BLaER1 (cell line): ENCODE data around the gene DNALI1.
"Not testable (repeated sequence)": the region's sequence is repeated elsewhere in the genome, so short reads cannot be mapped to it uniquely, and the experiment has no call there.

ENCODE experiments used
- H3K27ac ChIP-seq: shearing (Covaris generic); formaldehyde crosslinking; 2 replicates; pipeline ENCODE4 v1.8.1; 2022
- H3K27me3 ChIP-seq: shearing (Covaris generic); formaldehyde crosslinking; 2 replicates; pipeline ENCODE4 v1.8.1; 2022
- H3K36me3 ChIP-seq: shearing (Covaris generic); formaldehyde crosslinking; 2 replicates; pipeline ENCODE4 v1.8.1; 2022
- H3K4me1 ChIP-seq: shearing (Covaris generic); formaldehyde crosslinking; 2 replicates; pipeline ENCODE4 v1.8.1; 2022
- H3K4me2 ChIP-seq: shearing (Covaris generic); formaldehyde crosslinking; 2 replicates; pipeline ENCODE4 v1.8.1; 2022
- H3K4me3 ChIP-seq: shearing (Covaris generic); formaldehyde crosslinking; 2 replicates; pipeline ENCODE4 v1.8.1; 2022
- H3K9ac ChIP-seq: shearing (Covaris generic); formaldehyde crosslinking; 2 replicates; pipeline ENCODE4 v1.8.1; 2022
- H3K9me3 ChIP-seq: shearing (Covaris generic); formaldehyde crosslinking; 2 replicates; pipeline ENCODE4 v1.8.1; 2022
- H4K20me1 ChIP-seq: shearing (Covaris generic); formaldehyde crosslinking; 2 replicates; pipeline ENCODE4 v1.8.1; 2022
- Cebpa-rat ChIP-seq: shearing (Covaris generic); IDR thresholded peaks from 2 replicates; pipeline ENCODE4 v1.8.1; 2022

DNALI1 gene

DNA sequence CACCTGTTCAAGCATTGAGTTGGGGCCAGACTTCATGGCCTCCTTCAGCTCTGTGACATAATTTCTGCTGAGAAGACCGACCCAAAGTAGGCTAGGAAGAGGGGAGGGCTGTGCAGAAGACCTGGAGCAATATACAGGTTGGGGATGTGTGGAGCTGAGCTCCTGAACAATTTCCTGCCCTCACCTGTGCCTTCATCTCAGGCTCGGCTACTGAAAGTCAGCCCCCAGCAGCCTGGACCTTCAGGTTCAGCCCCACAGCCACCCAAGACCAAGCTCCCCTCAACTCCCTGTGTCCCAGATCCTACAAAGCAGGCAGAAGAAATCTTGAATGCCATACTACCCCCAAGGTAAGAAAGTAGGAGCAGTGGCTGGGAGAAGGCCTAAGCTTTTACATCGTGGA, 662 bp downstream of the DNALI1 start:
- Histone ChIP-seq H4K20me1 (peaks cover 16% of the 10 kb centered on the region), H3K4me1 (peaks cover 18% of the 10 kb centered on the region), H3K36me3 (peaks cover 17% of the 10 kb centered on the region), H3K27me3 (no peaks in the 10 kb centered on the region), H3K4me3 (no peak overlapping the region), H3K9me3 (0 out of 2 replicates have a peak, but pooled peaks cover 3% of the 10 kb centered on the region), H3K4me2 (no peak overlapping the region), H3K9ac (no peak overlapping the region), H3K27ac (no peak overlapping the region)
- TF ChIP-seq Cebpa-rat, result no peak

DNA sequence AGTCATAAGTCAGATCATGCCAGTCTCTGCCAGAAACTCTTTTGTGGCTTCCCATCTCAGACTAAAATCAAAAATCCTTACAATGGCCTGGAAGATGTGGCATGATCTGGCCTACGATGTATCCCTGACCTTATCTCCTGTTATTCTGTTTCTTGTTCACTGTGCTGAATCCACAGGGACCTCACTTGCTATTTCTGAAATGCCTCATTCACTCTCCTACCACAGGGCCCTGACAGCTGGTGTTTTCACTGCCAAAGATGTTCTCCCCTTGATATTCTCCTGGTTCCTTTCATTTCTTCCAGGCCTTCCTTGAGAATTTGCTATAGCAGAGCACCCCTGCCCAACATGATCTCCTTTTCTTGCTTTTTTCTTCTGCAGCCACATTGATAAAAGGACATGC, 1.7 kb downstream of the DNALI1 start:
- TF ChIP-seq Cebpa-rat, result no peak

DNA sequence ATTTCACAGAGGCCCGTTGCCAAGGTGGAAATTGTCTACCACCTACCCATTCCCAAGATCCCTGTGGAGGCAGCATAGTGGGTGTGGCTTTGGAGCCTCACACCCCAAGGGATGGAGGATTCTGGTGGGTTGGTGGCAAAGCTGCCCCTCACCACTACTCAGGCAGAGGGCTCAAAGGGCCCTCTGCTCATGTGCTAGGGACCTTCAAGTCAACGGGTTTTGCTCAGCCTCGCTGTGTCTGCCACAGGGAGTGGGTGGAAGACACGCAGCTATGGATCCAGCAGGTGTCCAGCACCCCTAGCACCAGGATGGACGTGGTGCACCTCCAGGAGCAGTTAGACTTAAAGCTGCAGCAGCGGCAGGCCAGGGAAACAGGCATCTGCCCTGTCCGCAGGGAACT, 2.3 kb downstream of the DNALI1 start:
- Histone ChIP-seq H3K27me3 (no peaks in the 10 kb centered on the region), H3K36me3 (peaks cover 28% of the 10 kb centered on the region), H3K9me3 (0 out of 2 replicates have a peak, but pooled peaks cover 3% of the 10 kb centered on the region), H4K20me1 (no peaks in the 10 kb centered on the region), H3K9ac (0 out of 2 replicates have a peak overlapping the region, but pooled peaks have one; percentile 29), H3K4me2 (no peak overlapping the region), H3K4me1 (peaks cover 7% of the 10 kb centered on the region), H3K27ac (no peak overlapping the region), H3K4me3 (no peak overlapping the region)
- no peak for TF ChIP-seq Cebpa-rat

More for the DNA sequence above, 1.7 kb downstream of the DNALI1 start:
- Histone ChIP-seq H3K9ac (peak overlapping the region; percentile 29; the same call in 1 of the 2 replicates), H3K36me3 (peaks cover 22% of the 10 kb centered on the region), H4K20me1 (peaks cover 6% of the 10 kb centered on the region), H3K27ac (no peak overlapping the region), H3K4me1 (peaks cover 8% of the 10 kb centered on the region), H3K4me2 (no peak overlapping the region), H3K4me3 (no peak overlapping the region), H3K9me3 (0 out of 2 replicates have a peak, but pooled peaks cover 3% of the 10 kb centered on the region), H3K27me3 (no peaks in the 10 kb centered on the region)

- not testable (repeated sequence) for H3K9ac ChIP-seq, H4K20me1 ChIP-seq, H3K27me3 ChIP-seq, H3K27ac ChIP-seq, H3K4me3 ChIP-seq, H3K4me2 ChIP-seq, H3K9me3 ChIP-seq, H3K4me1 ChIP-seq
- peaks cover 37% of the 10 kb centered on the region for H3K36me3 ChIP-seq
These were observed 3.2 kb downstream of the DNALI1 start for GRCh38 chr1:37559957-37560379.

GRCh38 chr1:37560401-37561132, 3.8 kb downstream of the DNALI1 start:
- Histone ChIP-seq H4K20me1 (0 out of 2 replicates have a peak, but pooled peaks cover 6% of the 10 kb centered on the region), H3K9me3 (no peaks in the 10 kb centered on the region), H3K27me3 (no peaks in the 10 kb centered on the region), H3K4me2 (no peak overlapping the region), H3K27ac (no peak overlapping the region), H3K9ac (no peak overlapping the region), H3K4me3 (no peak overlapping the region), H3K4me1 (peaks cover 7% of the 10 kb centered on the region), H3K36me3 (peaks cover 43% of the 10 kb centered on the region)
- no peak for TF ChIP-seq Cebpa-rat

DNA sequence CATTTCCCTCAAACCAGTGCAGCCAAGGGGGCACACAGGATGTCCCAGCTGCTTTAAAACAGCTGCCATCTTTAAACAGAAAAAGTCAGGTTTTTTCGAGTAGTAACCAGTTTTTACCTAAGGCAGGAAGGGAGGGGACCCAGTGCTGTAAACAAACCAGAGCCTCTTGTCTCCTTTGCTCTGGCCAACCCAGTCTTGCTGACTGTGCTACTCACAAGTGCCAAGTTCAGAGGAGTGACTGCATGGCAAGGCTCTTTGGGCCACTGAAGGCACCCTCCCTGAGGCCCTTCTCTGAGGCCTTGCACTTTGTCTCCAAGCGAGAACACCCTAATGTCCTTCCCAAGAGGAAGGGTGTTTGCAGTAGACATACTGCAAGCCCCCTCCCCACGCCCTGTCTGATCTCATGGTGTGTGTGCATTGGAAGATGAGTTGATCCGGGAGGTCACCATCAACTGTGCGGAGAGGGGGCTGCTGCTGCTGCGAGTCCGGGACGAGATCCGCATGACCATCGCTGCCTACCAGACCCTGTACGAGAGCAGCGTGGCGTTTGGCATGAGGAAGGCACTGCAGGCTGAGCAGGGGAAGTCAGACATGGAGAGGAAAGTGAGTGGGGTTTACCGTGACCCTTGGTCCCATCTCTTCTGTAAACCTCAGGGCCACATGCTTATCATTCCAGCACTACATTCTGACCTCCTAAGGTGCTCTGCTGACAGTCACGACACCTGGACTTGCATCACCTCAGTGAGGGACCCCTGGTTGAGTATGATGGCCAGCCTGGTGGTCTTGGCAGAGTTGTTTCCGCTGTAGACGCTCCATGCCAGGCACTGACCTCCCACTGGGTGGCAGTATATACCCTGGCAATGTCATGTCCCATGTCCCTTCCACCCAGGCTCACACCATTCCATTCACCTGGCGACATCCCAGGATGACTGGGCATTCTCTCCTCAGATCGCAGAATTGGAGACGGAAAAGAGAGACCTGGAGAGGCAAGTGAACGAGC, 4.7 kb downstream of the DNALI1 start:
- H3K9ac ChIP-seq, result no peak overlapping the region
- no peak overlapping the region for H3K27ac ChIP-seq
- H3K9me3 ChIP-seq, result no peaks in the 10 kb centered on the region
- H3K27me3 ChIP-seq, result no peaks in the 10 kb centered on the region
- H3K4me2 ChIP-seq, result no peak overlapping the region
- peaks cover 7% of the 10 kb centered on the region for H3K4me1 ChIP-seq
- H4K20me1 ChIP-seq, result 0 out of 2 replicates have a peak, but pooled peaks cover 7% of the 10 kb centered on the region
- peaks cover 52% of the 10 kb centered on the region for H3K36me3 ChIP-seq
- TF ChIP-seq Cebpa-rat, result no peak
- no peak overlapping the region for H3K4me3 ChIP-seq

- Histone ChIP-seq H3K36me3 (peaks cover 67% of the 10 kb centered on the region), H3K4me1 (peaks cover 7% of the 10 kb centered on the region), H4K20me1 (0 out of 2 replicates have a peak, but pooled peaks cover 7% of the 10 kb centered on the region), H3K4me2 (no peak overlapping the region), H3K9ac (no peak overlapping the region), H3K27ac (no peak overlapping the region), H3K9me3 (no peaks in the 10 kb centered on the region), H3K4me3 (no peak overlapping the region), H3K27me3 (no peaks in the 10 kb centered on the region)
- TF ChIP-seq Cebpa-rat, result no peak
These were observed 6.2 kb downstream of the DNALI1 start for GRCh38 chr1:37562984-37563383.

DNA sequence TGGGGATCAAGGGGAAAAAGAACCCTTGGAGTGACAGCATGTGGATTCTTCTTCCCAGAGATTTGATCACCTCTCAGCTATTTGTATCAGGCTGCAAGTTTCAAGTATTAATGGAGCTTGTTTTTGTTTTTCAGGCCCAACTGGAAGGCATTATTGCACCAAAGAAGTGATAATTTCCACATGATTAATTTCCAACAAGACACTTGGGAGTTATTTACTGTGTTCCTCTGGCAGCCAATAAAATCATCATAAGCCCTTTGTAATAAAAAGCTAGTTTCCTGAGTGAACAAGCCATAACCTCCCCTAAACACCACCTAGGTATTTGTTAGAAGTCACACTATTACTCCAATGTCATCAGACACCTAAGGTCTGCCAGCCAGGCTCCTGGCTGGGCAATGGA, 8.2 kb downstream of the DNALI1 start:
- Histone ChIP-seq H4K20me1 (0 out of 2 replicates have a peak, but pooled peaks cover 7% of the 10 kb centered on the region), H3K27ac (no peak overlapping the region), H3K36me3 (peaks cover 87% of the 10 kb centered on the region), H3K9ac (no peak overlapping the region), H3K9me3 (no peaks in the 10 kb centered on the region), H3K4me2 (no peak overlapping the region), H3K4me1 (no peaks in the 10 kb centered on the region), H3K4me3 (no peak overlapping the region), H3K27me3 (no peaks in the 10 kb centered on the region)
- no peak for TF ChIP-seq Cebpa-rat

DNA sequence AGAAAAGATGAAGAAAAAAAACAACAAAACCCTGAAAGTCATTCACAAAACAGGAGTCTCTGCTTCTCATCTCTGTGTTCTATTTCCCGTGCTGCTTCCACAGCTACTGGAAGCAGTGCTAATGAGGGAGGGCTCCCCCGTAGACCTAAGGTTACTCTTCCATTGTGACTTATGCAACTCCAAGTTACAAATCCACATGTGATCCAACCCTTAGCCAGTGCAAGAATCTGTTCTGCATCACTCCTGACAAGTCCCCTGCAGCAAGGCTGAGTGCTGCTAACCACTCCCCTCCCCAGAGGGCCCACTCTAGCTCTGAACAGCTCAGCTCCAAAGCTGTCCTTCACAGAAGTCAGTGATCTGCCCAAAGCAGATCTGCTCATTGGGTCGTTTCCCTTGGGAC, 10.3 kb downstream of the DNALI1 start:
- Histone ChIP-seq H3K9me3 (no peaks in the 10 kb centered on the region), H3K4me1 (no peaks in the 10 kb centered on the region), H3K36me3 (peaks cover 99% of the 10 kb centered on the region), H3K4me3 (no peak overlapping the region), H3K27ac (no peak overlapping the region), H3K9ac (no peak overlapping the region), H3K27me3 (no peaks in the 10 kb centered on the region), H4K20me1 (0 out of 2 replicates have a peak, but pooled peaks cover 7% of the 10 kb centered on the region), H3K4me2 (no peak overlapping the region)
- no peak for TF ChIP-seq Cebpa-rat
